ENCODE data around the gene SIPA1L3.
"Not testable (repeated sequence)": the region's sequence is repeated elsewhere in the genome, so short reads cannot be mapped to it uniquely, and the experiment has no call there.

SIPA1L3 gene

GRCh38 chr19:38057959-38058690, 151.1 kb downstream of the SIPA1L3 start:
- H3K4me3 ChIP-seq (ENCODE audit: low read depth in 1 of 2, low read length in 2 of 2), result no peak overlapping the region
- no peak overlapping the region for H3K9ac ChIP-seq (ENCODE audit: low read length)
- H3K27me3 ChIP-seq (ENCODE audit: control insufficient read depth in 1 of 2, insufficient read depth in 2 of 2, low read length in 2 of 2), result no peaks in the 10 kb centered on the region
- H3K9me3 ChIP-seq (ENCODE audit: low read length), result no peaks in the 10 kb centered on the region
- no peaks in the 10 kb centered on the region for H3K4me1 ChIP-seq (ENCODE audit: insufficient read depth, low read length)
- no peak overlapping the region for H3K27ac ChIP-seq (ENCODE audit: low read depth, low read length)
- no peaks in the 10 kb centered on the region for H3K36me3 ChIP-seq (ENCODE audit: insufficient read depth, low read length)

GRCh38 chr19:38059897-38060296, 152.9 kb downstream of the SIPA1L3 start:
- Histone ChIP-seq H3K36me3 (ENCODE audit: insufficient read depth, low read length) (no peaks in the 10 kb centered on the region), H3K9ac (ENCODE audit: low read length) (no peak overlapping the region), H3K4me3 (ENCODE audit: low read depth in 1 of 2, low read length in 2 of 2) (no peak overlapping the region), H3K27ac (ENCODE audit: low read depth, low read length) (no peak overlapping the region), H3K4me1 (ENCODE audit: insufficient read depth, low read length) (no peaks in the 10 kb centered on the region), H3K27me3 (ENCODE audit: control insufficient read depth in 1 of 2, insufficient read depth in 2 of 2, low read length in 2 of 2) (no peaks in the 10 kb centered on the region), H3K9me3 (ENCODE audit: low read length) (no peaks in the 10 kb centered on the region)

GRCh38 chr19:38060331-38060730, 153.3 kb downstream of the SIPA1L3 start:
- H3K4me3 ChIP-seq (ENCODE audit: low read depth in 1 of 2, low read length in 2 of 2), result no peak overlapping the region
- no peaks in the 10 kb centered on the region for H3K9me3 ChIP-seq (ENCODE audit: low read length)
- H3K9ac ChIP-seq (ENCODE audit: low read length), result no peak overlapping the region
- H3K27ac ChIP-seq (ENCODE audit: low read depth, low read length), result no peak overlapping the region
- no peaks in the 10 kb centered on the region for H3K36me3 ChIP-seq (ENCODE audit: insufficient read depth, low read length)
- no peaks in the 10 kb centered on the region for H3K27me3 ChIP-seq (ENCODE audit: control insufficient read depth in 1 of 2, insufficient read depth in 2 of 2, low read length in 2 of 2)
- no peaks in the 10 kb centered on the region for H3K4me1 ChIP-seq (ENCODE audit: insufficient read depth, low read length)

- no peak overlapping the region for H3K4me3 ChIP-seq (ENCODE audit: low read depth in 1 of 2, low read length in 2 of 2)
- H3K27ac ChIP-seq (ENCODE audit: low read depth, low read length), result no peak overlapping the region
- H3K27me3 ChIP-seq (ENCODE audit: control insufficient read depth in 1 of 2, insufficient read depth in 2 of 2, low read length in 2 of 2), result no peaks in the 10 kb centered on the region
- no peaks in the 10 kb centered on the region for H3K4me1 ChIP-seq (ENCODE audit: insufficient read depth, low read length)
- H3K9ac ChIP-seq (ENCODE audit: low read length), result no peak overlapping the region
- no peaks in the 10 kb centered on the region for H3K9me3 ChIP-seq (ENCODE audit: low read length)
- H3K36me3 ChIP-seq (ENCODE audit: insufficient read depth, low read length), result no peaks in the 10 kb centered on the region
Measured at GRCh38 chr19:38061294-38061693, 154.3 kb downstream of the SIPA1L3 start.

DNA sequence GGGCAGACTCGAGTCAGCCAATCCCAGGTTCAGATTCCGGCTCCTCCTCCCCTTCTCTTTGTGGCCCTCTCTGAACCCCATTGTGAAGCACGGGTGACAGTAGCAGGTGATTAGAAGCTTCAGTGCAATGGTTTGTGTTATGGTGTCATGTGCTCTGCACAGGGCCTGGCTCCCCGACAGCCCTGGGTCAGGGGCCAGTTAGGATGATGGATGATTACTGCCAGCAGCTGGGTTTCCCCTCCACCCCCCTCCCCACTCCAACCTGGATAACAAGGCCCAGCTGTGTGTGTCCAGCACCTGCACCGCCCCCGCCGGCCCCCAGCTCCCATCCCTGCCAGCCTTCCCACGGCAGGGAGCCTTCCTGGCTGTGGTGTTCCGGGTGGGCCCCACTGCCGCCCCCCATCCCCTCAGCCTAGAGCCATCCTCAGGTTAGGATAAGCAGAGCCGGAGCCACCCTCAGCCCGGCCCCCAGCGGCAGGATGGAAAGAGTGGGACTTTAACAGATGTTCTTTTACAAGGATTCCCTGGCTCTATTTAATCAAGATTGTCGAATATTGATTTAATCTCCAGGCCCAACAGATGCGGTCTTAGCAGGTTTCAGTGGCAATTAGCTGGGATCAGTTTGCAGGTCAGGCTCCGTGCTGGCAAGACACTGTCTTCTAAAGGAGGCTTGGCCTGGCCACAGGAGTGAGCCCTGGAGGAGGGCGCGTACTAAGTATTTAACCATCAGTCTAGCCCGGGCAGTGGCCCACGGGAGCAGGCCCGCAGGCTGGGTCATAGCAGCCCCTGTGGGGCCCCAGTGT, 156.2 kb downstream of the SIPA1L3 start:
- Histone ChIP-seq H3K36me3 (ENCODE audit: insufficient read depth, low read length) (no peaks in the 10 kb centered on the region), H3K27ac (ENCODE audit: low read depth, low read length) (no peak overlapping the region), H3K9me3 (ENCODE audit: low read length) (no peaks in the 10 kb centered on the region), H3K27me3 (ENCODE audit: control insufficient read depth in 1 of 2, insufficient read depth in 2 of 2, low read length in 2 of 2) (no peaks in the 10 kb centered on the region), H3K4me3 (ENCODE audit: low read depth in 1 of 2, low read length in 2 of 2) (no peak overlapping the region), H3K4me1 (ENCODE audit: insufficient read depth, low read length) (no peaks in the 10 kb centered on the region), H3K9ac (ENCODE audit: low read length) (no peak overlapping the region)

DNA sequence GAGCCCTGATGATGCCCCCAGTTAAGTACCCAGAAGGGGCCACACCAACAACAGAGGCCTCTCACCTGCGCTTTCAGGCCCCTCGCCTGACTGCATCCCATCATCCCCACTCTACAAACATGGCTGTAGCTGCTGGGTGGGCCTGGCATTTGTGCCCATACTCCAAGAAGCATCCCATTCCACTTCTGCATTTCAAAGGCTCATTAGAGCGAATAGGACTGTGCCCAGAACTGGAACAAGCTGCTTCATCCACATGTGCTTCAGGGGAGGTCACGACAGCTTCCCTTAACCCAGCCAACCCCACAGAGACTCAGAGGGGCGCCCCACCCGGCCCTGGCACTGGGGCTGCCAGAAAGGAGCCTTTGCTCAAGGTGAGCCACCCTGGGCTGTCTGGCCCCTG, 156.9 kb downstream of the SIPA1L3 start:
- no peaks in the 10 kb centered on the region for H3K9me3 ChIP-seq (ENCODE audit: low read length)
- no peaks in the 10 kb centered on the region for H3K27me3 ChIP-seq (ENCODE audit: control insufficient read depth in 1 of 2, insufficient read depth in 2 of 2, low read length in 2 of 2)
- H3K27ac ChIP-seq (ENCODE audit: low read depth, low read length), result no peak overlapping the region
- H3K4me3 ChIP-seq (ENCODE audit: low read depth in 1 of 2, low read length in 2 of 2), result no peak overlapping the region
- H3K9ac ChIP-seq (ENCODE audit: low read length), result no peak overlapping the region
- H3K4me1 ChIP-seq (ENCODE audit: insufficient read depth, low read length), result no peaks in the 10 kb centered on the region
- no peaks in the 10 kb centered on the region for H3K36me3 ChIP-seq (ENCODE audit: insufficient read depth, low read length)

DNA sequence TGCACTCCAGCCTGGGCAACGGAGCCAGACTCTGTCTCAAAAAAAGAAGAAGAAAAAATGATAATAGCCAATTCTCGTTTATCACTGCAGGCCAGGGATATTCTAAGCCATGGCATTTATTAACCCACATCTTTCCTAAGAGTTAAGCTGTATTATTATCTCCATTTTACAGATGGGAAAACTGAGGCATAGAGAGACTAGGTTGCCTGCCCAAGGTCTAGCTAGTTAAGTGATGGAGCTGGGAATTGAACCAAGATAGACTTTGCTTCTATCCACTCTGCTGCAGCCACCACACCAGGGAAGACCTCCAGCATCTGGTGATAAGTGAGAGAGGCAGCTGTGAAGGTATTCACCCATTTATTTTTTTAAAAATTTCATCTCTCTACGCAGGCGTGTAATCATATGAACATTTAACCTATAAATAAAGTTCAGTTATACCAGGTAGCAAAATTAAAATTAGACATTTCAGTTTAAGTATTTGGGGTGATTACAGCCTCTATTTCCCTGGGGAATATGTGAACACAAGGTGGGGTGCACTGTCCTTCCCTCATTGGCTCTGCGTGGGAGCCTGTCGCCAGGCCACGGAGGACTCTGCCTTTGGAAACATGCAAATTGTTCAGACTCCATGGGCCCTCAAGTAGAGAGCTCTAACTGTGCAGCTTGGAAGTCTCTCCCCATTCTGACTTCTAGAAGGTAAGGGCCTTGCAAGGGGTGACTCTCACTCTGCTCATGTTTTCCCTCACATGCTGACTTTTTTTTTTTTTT, 157.8 kb downstream of the SIPA1L3 start:
- H3K9ac ChIP-seq (ENCODE audit: low read length), result no peak overlapping the region
- H3K9me3 ChIP-seq (ENCODE audit: low read length), result no peaks in the 10 kb centered on the region
- no peaks in the 10 kb centered on the region for H3K4me1 ChIP-seq (ENCODE audit: insufficient read depth, low read length)
- no peak overlapping the region for H3K4me3 ChIP-seq (ENCODE audit: low read depth in 1 of 2, low read length in 2 of 2)
- H3K27me3 ChIP-seq (ENCODE audit: control insufficient read depth in 1 of 2, insufficient read depth in 2 of 2, low read length in 2 of 2), result no peaks in the 10 kb centered on the region
- H3K36me3 ChIP-seq (ENCODE audit: insufficient read depth, low read length), result no peaks in the 10 kb centered on the region
- H3K27ac ChIP-seq (ENCODE audit: low read depth, low read length), result no peak overlapping the region

DNA sequence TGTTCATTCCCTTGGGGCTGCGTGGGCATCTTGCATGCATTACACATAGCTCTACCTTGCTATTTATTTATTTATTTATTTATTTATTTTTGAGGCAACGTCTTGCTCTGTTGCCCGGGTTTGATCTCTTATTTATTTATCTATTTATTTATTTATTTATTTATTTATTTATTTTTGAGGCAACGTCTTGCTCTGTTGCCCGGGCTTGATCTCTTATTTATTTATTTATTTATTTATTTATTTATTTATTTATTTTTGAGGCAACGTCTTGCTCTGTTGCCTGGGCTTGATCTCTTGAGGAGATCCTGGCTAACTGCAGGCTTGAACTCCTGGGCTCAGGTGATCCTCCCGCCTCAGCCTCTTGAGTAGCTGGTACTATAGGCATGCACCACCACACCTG, 158.8 kb downstream of the SIPA1L3 start:
- H3K36me3 ChIP-seq (ENCODE audit: insufficient read depth, low read length); H3K9ac ChIP-seq (ENCODE audit: low read length); H3K27me3 ChIP-seq (ENCODE audit: control insufficient read depth in 1 of 2, insufficient read depth in 2 of 2, low read length in 2 of 2); H3K4me3 ChIP-seq (ENCODE audit: low read depth in 1 of 2, low read length in 2 of 2); H3K9me3 ChIP-seq (ENCODE audit: low read length); H3K4me1 ChIP-seq (ENCODE audit: insufficient read depth, low read length); H3K27ac ChIP-seq (ENCODE audit: low read depth, low read length): not testable (repeated sequence)

- no peak overlapping the region for H3K27ac ChIP-seq (ENCODE audit: low read depth, low read length)
- no peak overlapping the region for H3K4me3 ChIP-seq (ENCODE audit: low read depth in 1 of 2, low read length in 2 of 2)
- H3K9ac ChIP-seq (ENCODE audit: low read length), result no peak overlapping the region
- H3K9me3 ChIP-seq (ENCODE audit: low read length), result no peaks in the 10 kb centered on the region
- H3K36me3 ChIP-seq (ENCODE audit: insufficient read depth, low read length), result no peaks in the 10 kb centered on the region
- H3K27me3 ChIP-seq (ENCODE audit: control insufficient read depth in 1 of 2, insufficient read depth in 2 of 2, low read length in 2 of 2), result no peaks in the 10 kb centered on the region
- no peaks in the 10 kb centered on the region for H3K4me1 ChIP-seq (ENCODE audit: insufficient read depth, low read length)
Measured at GRCh38 chr19:38068826-38069225, 161.8 kb downstream of the SIPA1L3 start.

- Histone ChIP-seq H3K36me3 (ENCODE audit: insufficient read depth, low read length) (no peaks in the 10 kb centered on the region), H3K4me3 (ENCODE audit: low read depth in 1 of 2, low read length in 2 of 2) (no peak overlapping the region)
Measured at GRCh38 chr19:38070573-38070972, 163.6 kb downstream of the SIPA1L3 start.

GRCh38 chr19:38071054-38071453, 164.0 kb downstream of the SIPA1L3 start:
- not testable (repeated sequence) for H3K4me3 ChIP-seq (ENCODE audit: low read depth in 1 of 2, low read length in 2 of 2); H3K27ac ChIP-seq (ENCODE audit: low read depth, low read length); H3K4me1 ChIP-seq (ENCODE audit: insufficient read depth, low read length); H3K27me3 ChIP-seq (ENCODE audit: control insufficient read depth in 1 of 2, insufficient read depth in 2 of 2, low read length in 2 of 2); H3K36me3 ChIP-seq (ENCODE audit: insufficient read depth, low read length); H3K9ac ChIP-seq (ENCODE audit: low read length); H3K9me3 ChIP-seq (ENCODE audit: low read length)

More at GRCh38 chr19:38070573-38070972, 163.6 kb downstream of the SIPA1L3 start:
- Histone ChIP-seq H3K27ac (ENCODE audit: low read depth, low read length) (no peak overlapping the region), H3K27me3 (ENCODE audit: control insufficient read depth in 1 of 2, insufficient read depth in 2 of 2, low read length in 2 of 2) (no peaks in the 10 kb centered on the region), H3K9me3 (ENCODE audit: low read length) (no peaks in the 10 kb centered on the region), H3K9ac (ENCODE audit: low read length) (no peak overlapping the region), H3K4me1 (ENCODE audit: insufficient read depth, low read length) (no peaks in the 10 kb centered on the region)
